DMS153 treated with DMSO at 0.1 percent for 48 hours (cell line): ENCODE measurements around the gene TXNL4A.
"Not testable (repeated sequence)": the region's sequence is repeated elsewhere in the genome, so short reads cannot be mapped to it uniquely, and the experiment has no call there.

Experiments used
- DNase-seq: peaks from one replicate; lab custom pipeline; 2025; ENCODE audit not compliant: unreplicated experiment; lab: John Stamatoyannopoulos, UW

Gene TXNL4A

GRCh38 chr18:79988451-79989194, at the start of gene TXNL4A:
TXNL4A (minus strand) TSS chr18:79988563; CDS start chr18:79988392, 171 bp downstream.
- peak; percentile 46 for DNase-seq

- DNase-seq, result no peak
Measured at GRCh38 chr18:80037300-80037699, 48.9 kb upstream of the TXNL4A start.

GRCh38 chr18:80035997-80036396, 47.6 kb upstream of the TXNL4A start:
- no peak for DNase-seq

GRCh38 chr18:80034852-80035406, 46.6 kb upstream of the TXNL4A start:
- no peak for DNase-seq

GRCh38 chr18:80034068-80034851, 45.9 kb upstream of the TXNL4A start, which contains the start of gene RBFA:
RBFA (plus strand) TSS chr18:80034434; CDS start chr18:80034496, 62 bp downstream.
- DNase-seq, result peak; percentile 96

GRCh38 chr18:80033181-80034067, 45.1 kb upstream of the TXNL4A start:
- no peak for DNase-seq

GRCh38 chr18:80029690-80030089, 41.3 kb upstream of the TXNL4A start:
- no peak for DNase-seq

GRCh38 chr18:80027719-80028118, 39.4 kb upstream of the TXNL4A start:
- DNase-seq, result not testable (repeated sequence)

GRCh38 chr18:80026363-80026762, 38.0 kb upstream of the TXNL4A start:
- no peak for DNase-seq

GRCh38 chr18:80023173-80023572, 34.8 kb upstream of the TXNL4A start:
- DNase-seq, result no peak

- DNase-seq, result no peak
Measured at GRCh38 chr18:80022613-80023012, 34.2 kb upstream of the TXNL4A start.

- no peak for DNase-seq
Measured at GRCh38 chr18:80012714-80013113, 24.4 kb upstream of the TXNL4A start.

GRCh38 chr18:80011496-80012137, 23.3 kb upstream of the TXNL4A start:
- DNase-seq, result not testable (repeated sequence)

GRCh38 chr18:80010551-80010906, 22.2 kb upstream of the TXNL4A start:
- DNase-seq, result no peak

- DNase-seq, result no peak
Measured at GRCh38 chr18:80009661-80010550, 21.5 kb upstream of the TXNL4A start.

GRCh38 chr18:80006724-80007123, 18.4 kb upstream of the TXNL4A start:
- no peak for DNase-seq

- no peak for DNase-seq
Measured at GRCh38 chr18:80004600-80005342, 16.4 kb upstream of the TXNL4A start.

- DNase-seq, result no peak
Measured at GRCh38 chr18:80002468-80002867, 14.1 kb upstream of the TXNL4A start.

GRCh38 chr18:80000877-80001276, 12.5 kb upstream of the TXNL4A start:
- no peak for DNase-seq
